GM19463 (cell line): ENCODE data around the gene RBBP4.
A peak's percentile ranks its signal among the peaks of the same experiment; 100 is the strongest.
"Not testable (repeated sequence)": the region's sequence is repeated elsewhere in the genome, so short reads cannot be mapped to it uniquely, and the experiment has no call there.

ENCODE experiments used
- ATAC-seq: cut with Tn5 transposase; IDR thresholded peaks from one replicate; pipeline ENCODE4 v1.9.1; 2021; ENCODE audit warnings: mild to moderate bottlenecking, moderate library complexity; ENCODE audit not compliant: unreplicated experiment

The RBBP4 gene

GRCh38 chr1:32636914-32637645 lies 13.9 kb upstream of the RBBP4 start:
- ATAC-seq, result no peak

- no peak for ATAC-seq
Observed at GRCh38 chr1:32639489-32640075, 11.4 kb upstream of the RBBP4 start.

- not testable (repeated sequence) for ATAC-seq
Observed at GRCh38 chr1:32642292-32642827, 8.6 kb upstream of the RBBP4 start.

GRCh38 chr1:32644426-32644825 lies 6.6 kb upstream of the RBBP4 start:
- no peak for ATAC-seq

- no peak for ATAC-seq
Observed at GRCh38 chr1:32647308-32648134, 3.5 kb upstream of the RBBP4 start.

- peak; percentile 65 for ATAC-seq
Observed at GRCh38 chr1:32650248-32650751, 708 bp upstream of the RBBP4 start, which contains the start of gene ZBTB8OS. Gene ZBTB8OS (minus strand): TSS chr1:32650550. CDS start chr1:32650529, 21 bp downstream.

GRCh38 chr1:32651461-32652073 lies 559 bp downstream of the RBBP4 start:
- ATAC-seq, result peak; percentile 4

GRCh38 chr1:32652244-32652962 lies 1.4 kb downstream of the RBBP4 start:
- ATAC-seq, result no peak

GRCh38 chr1:32659581-32659980 lies 8.6 kb downstream of the RBBP4 start:
- ATAC-seq, result no peak

GRCh38 chr1:32665915-32666314 lies 14.9 kb downstream of the RBBP4 start:
- ATAC-seq, result no peak

- no peak for ATAC-seq
Observed at GRCh38 chr1:32666901-32667566, 16.0 kb downstream of the RBBP4 start.

- ATAC-seq, result not testable (repeated sequence)
Observed at GRCh38 chr1:32668716-32669115, 17.7 kb downstream of the RBBP4 start.

GRCh38 chr1:32676945-32677344 lies 25.9 kb downstream of the RBBP4 start:
- ATAC-seq, result no peak

GRCh38 chr1:32679993-32680392 lies 29.0 kb downstream of the RBBP4 start:
- not testable (repeated sequence) for ATAC-seq

- no peak for ATAC-seq
Observed at GRCh38 chr1:32680642-32681041, 29.6 kb downstream of the RBBP4 start.

- no peak for ATAC-seq
Observed at GRCh38 chr1:32681509-32681908, 30.5 kb downstream of the RBBP4 start.

GRCh38 chr1:32681999-32682398 lies 31.0 kb downstream of the RBBP4 start:
- no peak for ATAC-seq

- no peak for ATAC-seq
Observed at GRCh38 chr1:32683397-32683796, 32.4 kb downstream of the RBBP4 start.

- no peak for ATAC-seq
Observed at GRCh38 chr1:32684167-32684811, 33.3 kb downstream of the RBBP4 start.
